GM18867 (cell line): ENCODE results near the gene ZNF639.

Source experiments
- ATAC-seq: cut with Tn5 transposase; IDR thresholded peaks from one replicate; pipeline ENCODE4 v1.9.1; 2021; ENCODE audit warnings: mild to moderate bottlenecking, moderate library complexity; ENCODE audit not compliant: unreplicated experiment

ZNF639 gene

GRCh38 chr3:179309225-179310078, 13.4 kb upstream of the ZNF639 start:
- ATAC-seq, result peak; percentile 92

- no peak for ATAC-seq
Measured at GRCh38 chr3:179318876-179319275, 4.0 kb upstream of the ZNF639 start.

- no peak for ATAC-seq
Measured at GRCh38 chr3:179321668-179322285, 1.1 kb upstream of the ZNF639 start.

- peak; percentile 39 for ATAC-seq
Measured at GRCh38 chr3:179323197-179324110, 623 bp downstream of the ZNF639 start.

GRCh38 chr3:179324270-179324754, 1.5 kb downstream of the ZNF639 start:
- ATAC-seq, result no peak

GRCh38 chr3:179330438-179330837, 7.6 kb downstream of the ZNF639 start:
- ATAC-seq, result no peak

- ATAC-seq, result no peak
Measured at GRCh38 chr3:179332240-179332639, 9.4 kb downstream of the ZNF639 start.

- ATAC-seq, result no peak
Measured at GRCh38 chr3:179333084-179333483, 10.3 kb downstream of the ZNF639 start.

- ATAC-seq, result no peak
Measured at GRCh38 chr3:179336345-179336929, 13.6 kb downstream of the ZNF639 start.

GRCh38 chr3:179347345-179348194, 24.7 kb downstream of the ZNF639 start, which contains the start of gene MFN1:
Gene MFN1 (plus strand): TSS chr3:179347709. CDS start chr3:179348852, 1,143 bp downstream.
- ATAC-seq, result peak; percentile 94

- ATAC-seq, result peak; percentile 69
Measured at GRCh38 chr3:179348325-179349013, 25.6 kb downstream of the ZNF639 start.

- ATAC-seq, result no peak
Measured at GRCh38 chr3:179355996-179356395, 33.2 kb downstream of the ZNF639 start.

GRCh38 chr3:179363332-179363731, 40.5 kb downstream of the ZNF639 start:
- ATAC-seq, result no peak

GRCh38 chr3:179369621-179370020, 46.8 kb downstream of the ZNF639 start:
- no peak for ATAC-seq

- ATAC-seq, result no peak
Measured at GRCh38 chr3:179373938-179374337, 51.1 kb downstream of the ZNF639 start.

GRCh38 chr3:179375091-179375999, 52.5 kb downstream of the ZNF639 start:
- ATAC-seq, result no peak

- ATAC-seq, result no peak
Measured at GRCh38 chr3:179376474-179376873, 53.6 kb downstream of the ZNF639 start.
